CD1c-positive myeloid dendritic cell (primary cell): Measurements from ENCODE around the gene PRSS53.
A peak's percentile ranks its signal among the peaks of the same experiment; 100 is the strongest.

ENCODE experiments used
- DNase-seq: peaks from one replicate; pipeline ENCODE4 v3.0.0-alpha.2; 2016; ENCODE audit errors: extremely low spot score

The PRSS53 gene

DNA sequence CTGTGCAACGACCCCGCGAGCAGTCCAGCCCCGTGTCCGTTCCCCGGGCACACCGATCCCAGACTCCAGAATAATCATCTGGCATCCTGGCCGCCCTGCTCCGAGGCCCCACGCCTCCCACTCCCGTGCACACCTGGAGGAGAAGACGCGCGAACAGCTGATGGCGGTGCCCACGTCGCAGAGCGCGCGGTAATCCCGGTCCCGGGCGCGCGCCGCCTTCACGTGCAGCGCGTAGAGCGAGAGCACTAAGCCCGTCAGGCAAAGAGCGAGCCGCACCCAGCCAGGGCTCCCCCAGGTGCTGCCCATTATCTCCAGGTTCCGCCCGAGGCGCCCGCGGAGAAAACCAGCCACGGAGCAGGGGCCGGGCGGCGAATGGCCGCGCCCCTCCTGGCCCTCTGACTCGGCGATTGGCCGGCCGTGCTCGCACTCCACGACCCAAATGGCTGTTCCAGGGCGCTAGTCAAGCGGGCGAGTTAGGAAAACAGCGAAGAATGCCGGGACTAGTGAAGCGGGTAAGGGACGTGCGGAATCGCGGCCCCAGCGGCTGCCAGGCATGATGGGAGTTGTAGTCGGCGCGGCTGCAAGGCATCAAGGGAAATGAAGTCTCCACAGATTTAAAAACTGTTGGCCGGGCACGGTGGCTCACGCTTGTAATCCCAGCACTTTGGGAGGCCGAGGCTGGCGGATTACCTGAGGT lies 5.8 kb upstream of the PRSS53 start, which contains the start of gene VKORC1:
Gene VKORC1, minus strand, starts transcription at position 374 of the 697 bp plus-strand sequence. Its CDS starts 68 bp downstream, at position 306.
- DNase-seq: peak; percentile 97

DNA sequence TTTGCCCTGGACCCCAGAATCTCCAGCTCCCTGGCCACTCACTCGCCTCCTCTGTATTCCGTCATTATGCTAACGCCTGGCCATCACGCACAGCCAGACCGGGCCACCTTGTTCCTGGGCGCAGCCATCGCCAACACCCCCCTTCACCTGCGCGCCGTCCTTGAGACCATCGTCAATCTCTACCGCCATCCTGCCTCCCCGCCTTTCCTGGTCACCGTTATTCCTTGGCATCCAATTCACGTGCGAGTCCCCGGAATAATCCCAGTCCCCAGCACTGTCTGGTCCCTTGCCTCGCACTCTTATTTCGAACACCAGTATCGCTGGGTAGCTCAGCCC lies 5.3 kb upstream of the PRSS53 start:
- no peak for DNase-seq

- no peak for DNase-seq
Measured at GRCh38 chr16:31093132-31093703, 4.5 kb upstream of the PRSS53 start.

DNA sequence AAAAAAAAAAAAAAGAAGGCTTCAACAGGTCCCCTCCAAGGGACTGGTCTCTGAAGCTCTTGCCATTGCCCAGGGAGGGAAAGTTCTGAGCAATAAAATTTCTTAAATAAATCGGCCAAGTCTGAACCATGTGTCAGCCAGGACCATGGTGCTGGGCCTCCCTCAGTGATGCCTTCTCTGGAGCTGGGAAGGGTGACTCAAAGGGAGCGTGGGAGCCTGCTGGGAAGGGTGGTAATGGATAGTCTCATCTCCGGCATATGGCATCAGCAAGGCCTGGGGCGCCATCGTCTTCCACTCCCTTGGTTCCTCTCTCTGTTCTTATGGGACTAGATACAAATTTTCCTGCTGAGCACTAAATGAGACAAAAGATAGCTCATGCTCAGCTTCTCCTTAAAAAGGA lies 3.6 kb upstream of the PRSS53 start:
- no peak for DNase-seq

DNA sequence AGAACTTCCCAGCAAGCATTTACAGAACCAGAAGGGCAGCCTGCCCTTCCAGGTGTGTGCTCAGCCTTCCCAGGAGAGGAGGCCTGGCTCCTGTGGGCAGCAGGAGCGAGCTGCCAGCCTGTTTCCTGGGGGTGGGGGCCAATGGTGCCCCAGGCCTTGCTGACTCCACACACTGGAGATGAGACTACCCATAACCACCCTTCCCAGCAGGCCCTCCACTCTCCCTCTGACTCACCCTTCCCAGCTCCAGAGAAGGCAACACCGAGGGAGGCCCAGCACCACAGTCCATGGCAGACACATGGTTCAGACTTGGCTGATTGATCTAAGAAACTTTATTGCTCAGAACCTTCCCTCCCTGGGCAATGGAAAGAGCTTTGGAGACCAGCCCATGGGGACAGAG lies 1.8 kb upstream of the PRSS53 start:
- no peak for DNase-seq

- no peak for DNase-seq
Measured at GRCh38 chr16:31089199-31089598, 456 bp upstream of the PRSS53 start.

GRCh38 chr16:31087971-31088370 lies 772 bp downstream of the PRSS53 start:
- no peak for DNase-seq

- DNase-seq: no peak
Measured at GRCh38 chr16:31087481-31087880, 1.3 kb downstream of the PRSS53 start.

- DNase-seq: no peak
Measured at GRCh38 chr16:31086629-31086906, 2.2 kb downstream of the PRSS53 start.

DNA sequence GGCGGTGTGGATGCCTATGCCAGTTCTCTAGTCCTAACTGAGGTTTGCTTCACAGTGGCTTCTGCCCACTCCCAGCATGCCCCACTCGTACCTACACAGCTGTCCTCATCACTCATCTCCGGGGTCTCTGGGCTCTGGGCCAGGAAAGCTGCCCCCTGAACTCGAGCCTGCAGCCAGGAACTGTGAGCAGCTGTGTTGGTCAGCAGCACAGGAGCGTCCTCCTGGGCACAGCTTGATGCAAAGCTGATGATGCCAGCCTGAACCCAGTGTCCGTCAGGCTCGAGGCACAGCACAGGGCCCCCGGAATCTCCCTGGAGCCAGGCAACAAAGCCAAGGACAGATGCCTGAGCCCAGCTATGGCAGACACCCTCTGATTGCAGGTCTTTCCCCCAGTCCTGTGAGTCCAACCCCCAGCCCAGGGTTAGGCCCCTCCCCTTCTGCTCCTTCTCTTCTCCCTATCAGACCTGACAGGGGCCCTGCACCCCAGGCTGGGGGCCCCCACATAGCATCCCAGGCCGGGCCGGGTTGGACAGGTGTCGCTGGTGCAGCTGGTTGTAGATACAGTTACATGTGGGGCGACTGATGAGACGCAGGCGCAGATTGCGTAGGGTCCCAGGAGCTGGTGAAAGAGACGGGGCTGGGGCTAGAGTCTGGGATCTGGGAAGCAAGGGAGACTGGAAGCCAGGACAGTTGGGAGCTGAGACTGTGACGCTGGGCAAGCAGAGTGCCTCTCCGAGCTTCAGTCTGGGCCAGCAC lies 2.7 kb downstream of the PRSS53 start:
- DNase-seq: no peak

DNA sequence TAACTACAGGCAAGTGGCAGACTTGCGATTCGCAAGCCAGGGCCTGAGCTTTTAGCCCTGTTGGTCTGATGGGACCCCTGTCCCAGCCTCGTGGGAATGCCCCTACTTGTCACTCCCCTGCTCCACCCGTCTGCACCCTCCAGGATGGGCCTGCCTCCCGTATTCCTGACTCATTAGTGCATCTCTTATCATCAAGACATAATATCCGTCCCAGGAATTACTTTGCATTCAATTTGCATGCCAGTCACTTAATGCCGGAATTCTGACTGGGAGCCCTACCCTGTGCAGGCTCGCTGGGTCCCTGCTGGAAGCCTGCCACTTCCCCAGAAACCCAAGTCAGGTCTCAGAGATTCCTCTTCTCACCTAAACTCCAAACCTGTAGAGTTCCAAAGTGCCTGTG lies 3.3 kb downstream of the PRSS53 start:
- DNase-seq: no peak

- DNase-seq: no peak
Measured at GRCh38 chr16:31084584-31085302, 4.0 kb downstream of the PRSS53 start.

- DNase-seq: no peak
Measured at GRCh38 chr16:31083981-31084380, 4.8 kb downstream of the PRSS53 start.

GRCh38 chr16:31083556-31083955 lies 5.2 kb downstream of the PRSS53 start:
- DNase-seq: no peak

DNA sequence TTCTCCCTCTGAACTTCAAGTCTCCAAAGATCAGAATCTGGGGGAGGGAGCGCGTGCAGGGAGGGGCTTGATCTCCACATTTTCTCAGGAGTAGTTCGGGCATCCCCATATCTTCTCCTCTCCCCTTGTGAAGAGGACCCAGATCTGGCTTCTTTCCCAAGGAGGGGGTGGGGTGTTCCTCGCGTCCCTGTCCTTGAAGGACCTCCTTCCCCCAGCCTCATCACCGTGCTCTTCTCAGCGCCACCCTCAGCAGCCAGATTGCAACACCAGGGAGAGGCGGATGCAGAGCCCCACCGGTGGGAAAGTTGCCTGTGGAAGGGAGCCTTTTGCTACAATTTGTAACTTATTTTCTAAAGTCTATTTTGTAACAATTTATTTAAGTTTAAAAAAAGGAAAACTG lies 5.7 kb downstream of the PRSS53 start:
- DNase-seq: no peak

- DNase-seq: no peak
Measured at GRCh38 chr16:31082368-31083045, 6.2 kb downstream of the PRSS53 start.

- DNase-seq: no peak
Measured at GRCh38 chr16:31081428-31082351, 7.1 kb downstream of the PRSS53 start.

DNA sequence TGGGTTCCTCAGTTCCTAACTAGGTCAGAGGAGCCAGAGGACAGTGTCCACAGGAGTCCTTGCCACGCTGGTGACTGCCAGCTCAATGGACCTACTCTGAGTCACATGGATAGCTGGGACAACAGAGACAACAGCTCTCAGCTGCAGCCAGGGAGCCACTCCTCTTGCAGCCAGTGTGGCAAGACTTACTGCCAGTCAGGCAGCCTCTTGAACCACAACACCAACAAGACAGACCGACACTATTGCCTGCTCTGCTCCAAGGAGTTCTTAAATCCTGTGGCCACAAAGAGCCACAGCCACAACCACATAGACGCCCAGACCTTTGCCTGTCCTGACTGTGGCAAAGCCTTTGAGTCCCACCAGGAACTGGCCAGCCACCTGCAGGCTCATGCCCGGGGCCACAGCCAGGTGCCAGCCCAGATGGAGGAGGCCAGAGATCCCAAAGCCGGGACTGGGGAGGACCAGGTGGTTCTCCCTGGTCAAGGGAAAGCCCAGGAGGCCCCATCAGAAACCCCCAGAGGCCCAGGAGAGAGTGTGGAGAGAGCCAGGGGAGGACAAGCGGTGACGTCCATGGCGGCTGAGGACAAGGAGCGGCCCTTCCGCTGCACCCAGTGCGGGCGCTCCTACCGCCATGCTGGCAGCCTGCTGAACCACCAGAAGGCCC lies 7.9 kb downstream of the PRSS53 start:
- no peak for DNase-seq

DNA sequence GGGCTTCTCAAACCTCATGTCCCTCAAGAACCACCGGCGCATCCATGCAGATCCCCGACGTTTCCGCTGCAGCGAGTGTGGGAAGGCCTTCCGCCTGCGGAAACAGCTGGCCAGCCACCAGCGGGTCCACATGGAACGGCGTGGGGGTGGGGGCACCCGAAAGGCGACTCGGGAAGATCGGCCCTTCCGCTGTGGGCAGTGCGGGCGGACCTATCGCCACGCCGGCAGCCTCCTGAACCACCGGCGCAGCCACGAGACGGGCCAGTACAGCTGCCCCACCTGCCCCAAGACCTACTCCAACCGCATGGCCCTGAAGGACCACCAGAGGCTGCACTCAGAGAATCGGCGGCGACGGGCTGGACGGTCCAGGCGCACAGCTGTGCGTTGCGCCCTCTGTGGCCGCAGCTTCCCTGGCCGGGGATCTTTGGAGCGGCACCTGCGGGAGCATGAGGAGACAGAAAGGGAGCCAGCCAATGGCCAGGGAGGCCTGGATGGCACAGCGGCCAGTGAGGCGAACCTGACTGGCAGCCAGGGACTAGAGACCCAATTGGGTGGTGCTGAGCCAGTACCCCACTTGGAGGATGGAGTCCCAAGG lies 8.6 kb downstream of the PRSS53 start:
- DNase-seq: no peak

GRCh38 chr16:31079342-31079944 lies 9.3 kb downstream of the PRSS53 start:
- peak; percentile 51 for DNase-seq
